Duodenal mucosa (tissue), 2 donors: ENCODE results near the gene BCAS1.
A peak's percentile ranks its signal among the peaks of the same experiment; 100 is the strongest.

Source experiments
- H3K27ac ChIP-seq: one replicate; pipeline ENCODE4 v1.7.0; 2013; ENCODE audit warnings: low read depth, low read length
- H3K27me3 ChIP-seq, 2 donors: one replicate each; pipeline ENCODE4 v1.7.0; 2013; ENCODE audit warnings: low read length in 2 of 2, control low read depth in 1 of 2; ENCODE audit not compliant: insufficient read depth in 2 of 2, control insufficient read depth in 1 of 2
- H3K36me3 ChIP-seq, 2 donors: one replicate each; pipeline ENCODE4 v1.7.0; 2013; ENCODE audit warnings: low read length in 2 of 2, control low read depth in 1 of 2; ENCODE audit not compliant: insufficient read depth in 2 of 2, control insufficient read depth in 1 of 2
- H3K4me1 ChIP-seq, 2 donors: one replicate each; pipeline ENCODE4 v1.7.0; 2013; ENCODE audit warnings: low read length in 2 of 2, control low read depth in 1 of 2; ENCODE audit not compliant: insufficient read depth in 2 of 2, control insufficient read depth in 1 of 2
- H3K4me3 ChIP-seq, 2 donors: one replicate each; pipeline ENCODE4 v1.7.0; 2013; ENCODE audit warnings: low read length in 2 of 2, low read depth in 1 of 2
- H3K9ac ChIP-seq, 2 donors: one replicate each; pipeline ENCODE4 v1.7.0; 2013; ENCODE audit warnings: low read length in 2 of 2, low read depth in 1 of 2
- H3K9me3 ChIP-seq, 2 donors: one replicate each; pipeline ENCODE4 v1.7.0; 2013; ENCODE audit warnings: low read length in 2 of 2, control low read depth in 1 of 2; ENCODE audit not compliant: control insufficient read depth in 1 of 2

BCAS1 gene

GRCh38 chr20:53903652-53903987 is 166.8 kb downstream of the BCAS1 start:
- Histone ChIP-seq H3K27ac (no peak overlapping the region), H3K4me3 (no peak overlapping the region), H3K27me3 (no peaks in the 10 kb centered on the region), H3K4me1 (peaks cover 32 to 43% of the 10 kb centered on the region in 2 donors), H3K9ac (no peak overlapping the region), H3K9me3 (no peaks in the 10 kb centered on the region), H3K36me3 (no peaks in the 10 kb centered on the region)

- H3K4me1 ChIP-seq: peaks cover 35 to 49% of the 10 kb centered on the region in 2 donors
- H3K36me3 ChIP-seq: no peaks in the 10 kb centered on the region
- H3K27me3 ChIP-seq: no peaks in the 10 kb centered on the region
- H3K4me3 ChIP-seq: no peak overlapping the region
- no peak overlapping the region for H3K27ac ChIP-seq
- H3K9ac ChIP-seq: no peak overlapping the region
- no peaks in the 10 kb centered on the region for H3K9me3 ChIP-seq
Measured at GRCh38 chr20:53902968-53903651, 167.3 kb downstream of the BCAS1 start.

GRCh38 chr20:53901497-53902096 is 168.8 kb downstream of the BCAS1 start:
- Histone ChIP-seq H3K9ac (no peak overlapping the region), H3K27me3 (no peaks in the 10 kb centered on the region), H3K4me1 (peaks cover 35 to 53% of the 10 kb centered on the region in 2 donors), H3K9me3 (no peaks in the 10 kb centered on the region), H3K27ac (no peak overlapping the region), H3K36me3 (no peaks in the 10 kb centered on the region), H3K4me3 (no peak overlapping the region)

- no peak overlapping the region for H3K9ac ChIP-seq
- H3K4me1 ChIP-seq: peaks cover 35 to 49% of the 10 kb centered on the region in 2 donors
- peak overlapping the region; percentile 54 for H3K27ac ChIP-seq
- no peaks in the 10 kb centered on the region for H3K9me3 ChIP-seq
- H3K27me3 ChIP-seq: no peaks in the 10 kb centered on the region
- no peaks in the 10 kb centered on the region for H3K36me3 ChIP-seq
- H3K4me3 ChIP-seq: peak overlapping the region in 1 of 2 donors; percentile 6
Measured at GRCh38 chr20:53901064-53901463, 169.3 kb downstream of the BCAS1 start.

GRCh38 chr20:53900380-53900999 is 169.9 kb downstream of the BCAS1 start:
- Histone ChIP-seq H3K27ac (peak overlapping the region; percentile 54), H3K4me3 (peak overlapping the region in 1 of 2 donors; percentile 6), H3K36me3 (no peaks in the 10 kb centered on the region), H3K9ac (no peak overlapping the region), H3K4me1 (peaks cover 35 to 48% of the 10 kb centered on the region in 2 donors), H3K9me3 (no peaks in the 10 kb centered on the region), H3K27me3 (no peaks in the 10 kb centered on the region)

GRCh38 chr20:53899351-53900167 is 170.8 kb downstream of the BCAS1 start:
- Histone ChIP-seq H3K9ac (peak overlapping the region in 1 of 2 donors; percentile 7), H3K4me3 (no peak overlapping the region), H3K4me1 (peaks cover 35 to 48% of the 10 kb centered on the region in 2 donors), H3K9me3 (no peaks in the 10 kb centered on the region), H3K27ac (no peak overlapping the region), H3K27me3 (no peaks in the 10 kb centered on the region), H3K36me3 (no peaks in the 10 kb centered on the region)

- no peak overlapping the region for H3K4me3 ChIP-seq
- no peaks in the 10 kb centered on the region for H3K9me3 ChIP-seq
Measured at GRCh38 chr20:53898556-53898931, 171.8 kb downstream of the BCAS1 start.

GRCh38 chr20:53897884-53898555 is 172.4 kb downstream of the BCAS1 start:
- Histone ChIP-seq H3K9me3 (no peaks in the 10 kb centered on the region), H3K36me3 (no peaks in the 10 kb centered on the region), H3K4me3 (no peak overlapping the region), H3K4me1 (peaks cover 38 to 52% of the 10 kb centered on the region in 2 donors), H3K9ac (no peak overlapping the region), H3K27ac (no peak overlapping the region), H3K27me3 (no peaks in the 10 kb centered on the region)

More at GRCh38 chr20:53898556-53898931, 171.8 kb downstream of the BCAS1 start:
- H3K27me3 ChIP-seq: no peaks in the 10 kb centered on the region
- no peak overlapping the region for H3K9ac ChIP-seq
- H3K36me3 ChIP-seq: no peaks in the 10 kb centered on the region
- no peak overlapping the region for H3K27ac ChIP-seq
- peaks cover 35 to 48% of the 10 kb centered on the region in 2 donors for H3K4me1 ChIP-seq

- no peak overlapping the region for H3K4me3 ChIP-seq
- H3K9me3 ChIP-seq: no peaks in the 10 kb centered on the region
- no peak overlapping the region for H3K27ac ChIP-seq
- H3K4me1 ChIP-seq: peaks cover 37 to 44% of the 10 kb centered on the region in 2 donors
- H3K36me3 ChIP-seq: no peaks in the 10 kb centered on the region
- no peaks in the 10 kb centered on the region for H3K27me3 ChIP-seq
- no peak overlapping the region for H3K9ac ChIP-seq
Measured at GRCh38 chr20:53896647-53897046, 173.7 kb downstream of the BCAS1 start.
